ENCODE measurements around the gene RCAN2.

RCAN2 gene

GRCh38 chr6:46491628-46492547, 639 bp upstream of the RCAN2 start:
- DNase-seq (ENCODE audit: low spot score), result no peak

- no peak for DNase-seq (ENCODE audit: low spot score)
Measured at GRCh38 chr6:46490425-46491200, 636 bp downstream of the RCAN2 start.

- no peak for DNase-seq (ENCODE audit: low spot score)
Measured at GRCh38 chr6:46486181-46486580, 5.1 kb downstream of the RCAN2 start.

GRCh38 chr6:46484081-46484820, 7.0 kb downstream of the RCAN2 start:
- no peak for DNase-seq (ENCODE audit: low spot score)

- DNase-seq (ENCODE audit: low spot score), result no peak
Measured at GRCh38 chr6:46476301-46476700, 14.9 kb downstream of the RCAN2 start.

GRCh38 chr6:46473881-46474280, 17.4 kb downstream of the RCAN2 start:
- DNase-seq (ENCODE audit: low spot score), result no peak

- no peak for DNase-seq (ENCODE audit: low spot score)
Measured at GRCh38 chr6:46472243-46472642, 19.0 kb downstream of the RCAN2 start.

- DNase-seq (ENCODE audit: low spot score), result no peak
Measured at GRCh38 chr6:46469021-46469420, 22.2 kb downstream of the RCAN2 start.

GRCh38 chr6:46468403-46469010, 22.7 kb downstream of the RCAN2 start:
- no peak for DNase-seq (ENCODE audit: low spot score)

GRCh38 chr6:46466570-46466969, 24.7 kb downstream of the RCAN2 start:
- DNase-seq (ENCODE audit: low spot score), result no peak

- DNase-seq (ENCODE audit: low spot score), result no peak
Measured at GRCh38 chr6:46465294-46466165, 25.7 kb downstream of the RCAN2 start.

- no peak for DNase-seq (ENCODE audit: low spot score)
Measured at GRCh38 chr6:46456297-46456696, 35.0 kb downstream of the RCAN2 start.

- DNase-seq (ENCODE audit: low spot score), result no peak
Measured at GRCh38 chr6:46454691-46455090, 36.6 kb downstream of the RCAN2 start.

GRCh38 chr6:46453741-46454316, 37.4 kb downstream of the RCAN2 start:
- DNase-seq (ENCODE audit: low spot score), result no peak

GRCh38 chr6:46453216-46453615, 38.0 kb downstream of the RCAN2 start:
- no peak for DNase-seq (ENCODE audit: low spot score)

- DNase-seq (ENCODE audit: low spot score), result no peak
Measured at GRCh38 chr6:46452312-46452917, 38.8 kb downstream of the RCAN2 start.

GRCh38 chr6:46451343-46451742, 39.9 kb downstream of the RCAN2 start:
- no peak for DNase-seq (ENCODE audit: low spot score)

- DNase-seq (ENCODE audit: low spot score), result no peak
Measured at GRCh38 chr6:46444772-46445454, 46.3 kb downstream of the RCAN2 start.

- DNase-seq (ENCODE audit: low spot score), result no peak
Measured at GRCh38 chr6:46443623-46444022, 47.6 kb downstream of the RCAN2 start.

- DNase-seq (ENCODE audit: low spot score), result no peak
Measured at GRCh38 chr6:46440641-46441040, 50.6 kb downstream of the RCAN2 start.

All from CD4-positive, alpha-beta T cell treated with Interleukin-6 at 100 ng/mL for 8 hours (primary cell).